BJ (cell line): ENCODE results near the gene GHRHR. TPM values are rescaled to one million over a fixed set of nuclear protein-coding genes. Genes with fewer than 3 reads are reported as not detected.
A peak's percentile ranks its signal among the peaks of the same experiment; 100 is the strongest.

Source experiments
- CTCF ChIA-PET: fragments of 350-600 bp; formaldehyde crosslinking; extraction: SDS; loops from one replicate; lab custom pipeline; 2021; ENCODE audit warnings: antibody characterized with exemption, inconsistent platforms; lab: Yijun Ruan, JAX
- POLR2A ChIA-PET: fragments of 300-600 bp; sonication (Branson Sonifier 250); formaldehyde crosslinking; extraction: SDS; loops from one replicate; lab custom pipeline; 2021; ENCODE audit warnings: antibody characterized with exemption; lab: Charles Lee
- DNase-seq: peaks from one replicate; pipeline ENCODE4 v3.0.0-alpha.2; 2011; ENCODE audit warnings: low read depth
- H3K27me3 ChIP-seq: 2 replicates; pipeline ENCODE4 v1.6.0; 2011; ENCODE audit warnings: low read length; ENCODE audit not compliant: control insufficient read depth, insufficient read depth
- H3K36me3 ChIP-seq: 2 replicates; pipeline ENCODE4 v1.5.1; 2011; ENCODE audit warnings: low read length; ENCODE audit not compliant: control insufficient read depth, insufficient read depth
- H3K4me3 ChIP-seq: 2 replicates; pipeline ENCODE4 v1.5.1; 2011; ENCODE audit warnings: low read depth, mild to moderate bottlenecking, control low read depth, low read length
- CTCF ChIP-seq: IDR thresholded peaks from 2 replicates; pipeline ENCODE4 v1.5.1; 2011; ENCODE audit warnings: low read depth, mild to moderate bottlenecking, control low read depth, inconsistent platforms, low read length, moderate library complexity; ENCODE audit not compliant: insufficient read depth
- polyA plus RNA-seq: library from polyadenylated mRNA; depleted of rRNA; stranded (reverse); fragments of >200 nt; gene quantifications from 2 replicates; pipeline ENCODE4 v1.2.3, GENCODE V29; 2011

The GHRHR gene
- polyA plus RNA-seq, 1 experiment = not detected

- CTCF ChIA-PET = interaction anchor here (0.6 to 4.5 kb wide), 42 partner anchors 9 to 319 kb away, joined by 3 to 51 read pairs (median 6); partner anchors contain the start of gene GHRHR
- Histone ChIP-seq H3K36me3 (no peaks in the 10 kb centered on the region), H3K27me3 (peaks cover 13% of the 10 kb centered on the region), H3K4me3 (no peak overlapping the region)
- no peak for DNase-seq
- TF ChIP-seq CTCF = peak; percentile 99
- POLR2A ChIA-PET = no interaction called here
Observed at GRCh38 chr7:30938435-30939316, 25.1 kb upstream of the GHRHR start.

GRCh38 chr7:30941582-30942323, 22.0 kb upstream of the GHRHR start:
- Histone ChIP-seq H3K4me3 (no peak overlapping the region), H3K27me3 (peaks cover 9% of the 10 kb centered on the region), H3K36me3 (no peaks in the 10 kb centered on the region)
- ChIA-PET POLR2A (no interaction called here), CTCF (no interaction called here)
- no peak for TF ChIP-seq CTCF
- no peak for DNase-seq

- no peak for TF ChIP-seq CTCF
- Histone ChIP-seq H3K36me3 (no peaks in the 10 kb centered on the region), H3K27me3 (peaks cover 6% of the 10 kb centered on the region), H3K4me3 (no peak overlapping the region)
- POLR2A ChIA-PET = no interaction called here
- CTCF ChIA-PET = interaction anchor here (4.0 kb wide), 1 partner anchor 11 kb away, joined by 19 read pairs; no protein-coding TSS in a partner anchor
- DNase-seq = no peak
Observed at GRCh38 chr7:30950197-30950596, 13.6 kb upstream of the GHRHR start.

GRCh38 chr7:30954914-30955313, 8.8 kb upstream of the GHRHR start:
- H3K4me3 ChIP-seq = no peak overlapping the region
- peaks cover 6% of the 10 kb centered on the region for H3K27me3 ChIP-seq
- no peaks in the 10 kb centered on the region for H3K36me3 ChIP-seq
- CTCF ChIA-PET = interaction anchor here (0.6 to 2.5 kb wide), 2 partner anchors 16 to 1494 kb away, joined by 3 to 8 read pairs; no protein-coding TSS in a partner anchor
- no peak for TF ChIP-seq CTCF
- no peak for DNase-seq
- POLR2A ChIA-PET = no interaction called here

- H3K27me3 ChIP-seq = peaks cover 4% of the 10 kb centered on the region
Observed at GRCh38 chr7:30956704-30957103, 7.0 kb upstream of the GHRHR start.

More at GRCh38 chr7:30956704-30957103, 7.0 kb upstream of the GHRHR start:
- TF ChIP-seq CTCF = no peak
- H3K36me3 ChIP-seq = no peaks in the 10 kb centered on the region
- POLR2A ChIA-PET = no interaction called here
- no peak overlapping the region for H3K4me3 ChIP-seq
- CTCF ChIA-PET = interaction anchor here (8.4 kb wide), 1 partner anchor 18 kb away, joined by 51 read pairs; no protein-coding TSS in a partner anchor
- DNase-seq = no peak
